Memory B cell (primary cell): ENCODE results near the gene ADCY3.

ENCODE experiments used
- ATAC-seq: fragments of 150-1000 bp; cut with Tn5 transposase; 2 replicates; pipeline ENCODE4 v1.10.0; 2021; ENCODE audit warnings: low read depth, mild to moderate bottlenecking, moderate library complexity
- DNase-seq, 2 donors: peaks; one replicate each; pipeline ENCODE4 v3.0.0; 2022; ENCODE audit warnings: low spot score in 2 of 2
- H3K27ac Mint-ChIP-seq: one replicate; pipeline ENCODE4 v1.8.0; 2022; ENCODE audit warnings: mild to moderate bottlenecking, moderate library complexity, mixed read lengths
- H3K27me3 Mint-ChIP-seq: one replicate; pipeline ENCODE4 v1.8.0; 2022; ENCODE audit warnings: mixed read lengths
- H3K36me3 Mint-ChIP-seq: one replicate; pipeline ENCODE4 v1.8.0; 2022; ENCODE audit warnings: mild to moderate bottlenecking, mixed read lengths
- H3K4me1 Mint-ChIP-seq: one replicate; pipeline ENCODE4 v1.8.0; 2022; ENCODE audit warnings: mixed read lengths
- H3K4me3 Mint-ChIP-seq: one replicate; pipeline ENCODE4 v1.8.0; 2022; ENCODE audit warnings: mild to moderate bottlenecking, moderate library complexity, mixed read lengths
- H3K9me3 Mint-ChIP-seq: one replicate; pipeline ENCODE4 v1.8.0; 2022; ENCODE audit warnings: mixed read lengths

ADCY3 gene

GRCh38 chr2:24870891-24871705 lies 48.9 kb downstream of the ADCY3 start:
- H3K4me3 Mint-ChIP-seq: no peak overlapping the region
- peaks cover 13% of the 10 kb centered on the region for H3K36me3 Mint-ChIP-seq
- no peak for ATAC-seq
- no peak for DNase-seq
- H3K4me1 Mint-ChIP-seq: peaks cover 3% of the 10 kb centered on the region
- H3K27me3 Mint-ChIP-seq: no peaks in the 10 kb centered on the region
- H3K9me3 Mint-ChIP-seq: peaks cover 3% of the 10 kb centered on the region
- peak overlapping the region; percentile 2 for H3K27ac Mint-ChIP-seq

DNA sequence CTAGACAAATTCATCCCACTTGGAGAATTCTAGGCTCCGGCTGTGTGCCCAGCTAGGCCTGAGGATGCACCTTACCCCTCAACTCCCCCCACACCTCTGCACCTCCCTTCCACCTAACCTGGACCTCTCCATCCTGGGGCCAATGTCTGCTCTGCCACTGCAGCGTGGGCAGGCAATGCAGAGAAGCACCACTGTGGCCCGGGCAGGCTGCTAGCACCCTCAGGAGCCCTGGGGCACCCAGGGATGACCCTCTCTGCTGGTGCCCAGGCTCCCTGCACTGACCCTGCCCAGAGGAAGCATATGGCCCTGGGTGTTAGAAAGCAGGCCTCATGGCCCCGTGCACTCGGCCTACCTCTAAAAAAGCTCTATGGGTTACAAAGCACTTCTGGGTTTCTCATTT lies 49.6 kb downstream of the ADCY3 start:
- Mint-ChIP-seq H3K4me3 (no peak overlapping the region), H3K27ac (peak overlapping the region; percentile 2), H3K4me1 (peaks cover 3% of the 10 kb centered on the region), H3K9me3 (peaks cover 3% of the 10 kb centered on the region), H3K36me3 (peaks cover 13% of the 10 kb centered on the region), H3K27me3 (no peaks in the 10 kb centered on the region)
- ATAC-seq: no peak
- no peak for DNase-seq

- Mint-ChIP-seq H3K4me3 (no peak overlapping the region), H3K27me3 (no peaks in the 10 kb centered on the region), H3K27ac (no peak overlapping the region), H3K4me1 (no peaks in the 10 kb centered on the region), H3K9me3 (peaks cover 3% of the 10 kb centered on the region), H3K36me3 (peaks cover 13% of the 10 kb centered on the region)
- DNase-seq (no peak), ATAC-seq (no peak)
Observed at GRCh38 chr2:24866946-24867345, 53.1 kb downstream of the ADCY3 start.

DNA sequence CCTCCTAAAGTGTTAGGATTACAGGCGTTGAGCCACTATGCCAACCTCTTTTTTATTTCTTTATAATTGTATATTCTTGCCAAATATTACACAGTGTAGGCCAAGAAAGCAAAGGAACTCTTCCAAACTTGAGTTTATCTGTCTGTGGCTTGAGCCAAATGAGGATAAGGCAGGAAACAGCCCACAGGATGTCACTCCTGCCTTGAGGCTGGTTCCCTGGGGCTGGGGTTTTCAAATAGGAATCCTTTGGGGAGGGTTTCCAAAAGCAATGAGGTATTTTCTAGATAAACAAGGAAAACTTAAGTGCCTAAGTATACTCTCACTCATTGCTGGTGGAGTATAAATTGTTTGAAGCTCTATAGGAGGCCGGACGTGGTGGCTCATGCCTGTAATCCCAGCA lies 56.4 kb downstream of the ADCY3 start:
- ATAC-seq: no peak
- Mint-ChIP-seq H3K27me3 (no peaks in the 10 kb centered on the region), H3K4me3 (no peak overlapping the region), H3K36me3 (peaks cover 7% of the 10 kb centered on the region), H3K27ac (no peak overlapping the region), H3K9me3 (peaks cover 3% of the 10 kb centered on the region), H3K4me1 (no peaks in the 10 kb centered on the region)
- DNase-seq: no peak

DNA sequence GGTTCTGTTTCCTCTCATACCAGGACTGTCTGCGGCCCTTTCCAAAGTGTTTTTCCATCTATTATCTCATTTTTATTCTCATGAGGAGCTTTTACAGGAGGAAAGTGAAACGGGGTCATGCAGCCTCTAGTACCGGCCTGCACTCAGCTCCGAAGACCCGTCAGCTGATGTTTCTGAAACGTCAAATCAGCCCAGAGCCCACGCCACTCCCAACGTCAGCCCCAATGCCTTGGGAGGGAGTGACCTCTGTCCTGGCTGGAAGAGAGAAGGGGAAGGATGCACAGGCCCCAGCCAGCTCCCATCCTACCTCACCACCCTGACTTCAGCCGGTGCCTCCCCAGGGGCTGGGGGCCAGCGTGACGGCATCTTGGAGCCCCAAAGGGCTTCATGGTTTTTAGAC lies 58.5 kb downstream of the ADCY3 start:
- H3K9me3 Mint-ChIP-seq: no peaks in the 10 kb centered on the region
- no peak for DNase-seq
- peaks cover 2% of the 10 kb centered on the region for H3K36me3 Mint-ChIP-seq
- no peaks in the 10 kb centered on the region for H3K27me3 Mint-ChIP-seq
- no peaks in the 10 kb centered on the region for H3K4me1 Mint-ChIP-seq
- no peak overlapping the region for H3K4me3 Mint-ChIP-seq
- no peak overlapping the region for H3K27ac Mint-ChIP-seq
- no peak for ATAC-seq

DNA sequence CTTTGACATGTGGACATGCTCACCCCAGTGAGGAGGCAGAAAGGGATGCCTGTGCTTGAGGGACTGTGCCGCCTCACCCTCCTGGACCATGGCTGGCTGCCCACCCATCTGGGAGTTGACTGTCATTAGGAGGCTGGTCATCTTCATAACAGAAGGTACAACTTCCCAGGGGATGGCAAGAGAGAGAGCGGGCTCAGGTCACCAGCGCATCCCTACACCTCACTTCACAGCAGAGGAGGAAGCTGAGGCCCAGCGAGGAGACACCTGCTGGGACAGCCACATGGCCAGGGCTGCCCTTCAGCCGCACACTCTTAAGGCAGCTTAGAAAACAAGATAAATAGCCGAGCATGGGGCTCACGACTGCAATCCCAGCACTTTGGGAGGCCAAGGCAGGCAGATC lies 59.4 kb downstream of the ADCY3 start:
- H3K27me3 Mint-ChIP-seq: no peaks in the 10 kb centered on the region
- H3K27ac Mint-ChIP-seq: no peak overlapping the region
- DNase-seq (no peak), ATAC-seq (no peak)
- H3K36me3 Mint-ChIP-seq: peaks cover 5% of the 10 kb centered on the region
- H3K4me3 Mint-ChIP-seq: no peak overlapping the region
- H3K9me3 Mint-ChIP-seq: no peaks in the 10 kb centered on the region
- no peaks in the 10 kb centered on the region for H3K4me1 Mint-ChIP-seq

- no peaks in the 10 kb centered on the region for H3K27me3 Mint-ChIP-seq
- H3K4me1 Mint-ChIP-seq: no peaks in the 10 kb centered on the region
- no peak for DNase-seq
- no peak overlapping the region for H3K4me3 Mint-ChIP-seq
- H3K36me3 Mint-ChIP-seq: peaks cover 7% of the 10 kb centered on the region
- H3K27ac Mint-ChIP-seq: no peak overlapping the region
- ATAC-seq: no peak
- no peaks in the 10 kb centered on the region for H3K9me3 Mint-ChIP-seq
Observed at GRCh38 chr2:24859968-24860600, 60.0 kb downstream of the ADCY3 start.

DNA sequence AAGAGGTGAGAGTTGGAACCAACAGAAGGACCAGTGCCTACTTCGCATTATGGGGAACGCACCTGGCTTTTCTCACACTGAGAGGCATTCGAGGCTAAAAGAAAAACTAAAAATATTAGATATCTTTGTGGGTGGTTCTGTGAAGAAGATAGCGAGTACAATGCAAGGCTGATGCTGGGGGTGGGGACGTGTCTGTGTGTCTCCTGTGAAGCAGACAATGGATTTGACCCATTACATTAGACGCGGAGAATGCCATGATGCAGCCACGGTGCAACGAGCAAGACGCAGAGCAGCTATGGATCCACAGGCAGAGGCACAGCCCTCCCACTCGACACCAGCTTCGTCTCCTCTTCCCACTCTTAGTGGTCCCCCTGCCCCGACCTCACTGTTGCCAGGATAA lies 61.0 kb downstream of the ADCY3 start:
- H3K27me3 Mint-ChIP-seq: no peaks in the 10 kb centered on the region
- ATAC-seq: no peak
- DNase-seq: no peak
- no peak overlapping the region for H3K27ac Mint-ChIP-seq
- H3K36me3 Mint-ChIP-seq: peaks cover 9% of the 10 kb centered on the region
- no peak overlapping the region for H3K4me3 Mint-ChIP-seq
- no peaks in the 10 kb centered on the region for H3K9me3 Mint-ChIP-seq
- no peaks in the 10 kb centered on the region for H3K4me1 Mint-ChIP-seq

- Mint-ChIP-seq H3K9me3 (no peaks in the 10 kb centered on the region), H3K27ac (no peak overlapping the region), H3K4me1 (no peaks in the 10 kb centered on the region), H3K27me3 (no peaks in the 10 kb centered on the region), H3K36me3 (peaks cover 9% of the 10 kb centered on the region), H3K4me3 (no peak overlapping the region)
- DNase-seq (no peak), ATAC-seq (no peak)
Observed at GRCh38 chr2:24857746-24858145, 62.3 kb downstream of the ADCY3 start.

GRCh38 chr2:24856791-24857211 lies 63.2 kb downstream of the ADCY3 start:
- Mint-ChIP-seq H3K27me3 (no peaks in the 10 kb centered on the region), H3K36me3 (peaks cover 10% of the 10 kb centered on the region), H3K4me3 (no peak overlapping the region), H3K4me1 (no peaks in the 10 kb centered on the region), H3K9me3 (no peaks in the 10 kb centered on the region), H3K27ac (no peak overlapping the region)
- no peak for DNase-seq
- ATAC-seq: no peak

DNA sequence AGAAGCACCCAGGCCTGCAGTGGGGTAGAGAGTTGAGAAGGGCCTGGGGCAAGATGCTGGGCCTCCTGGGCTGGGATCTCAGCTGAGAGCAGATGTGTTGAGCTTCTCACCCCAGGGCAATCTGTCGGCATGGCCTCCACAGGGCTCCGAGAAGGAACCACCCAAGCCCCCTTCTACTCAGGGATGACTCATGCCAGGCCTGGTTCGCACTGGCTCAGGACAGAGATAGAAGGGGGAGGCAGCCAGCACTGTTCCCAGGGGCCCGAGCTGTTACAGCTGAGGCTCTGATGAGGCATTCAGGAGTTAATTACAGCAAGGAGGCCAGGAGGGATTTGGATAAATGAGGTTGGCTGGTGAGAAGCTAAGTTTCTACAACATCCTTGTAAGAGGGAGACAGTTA lies 64.3 kb downstream of the ADCY3 start:
- no peaks in the 10 kb centered on the region for H3K27me3 Mint-ChIP-seq
- no peak overlapping the region for H3K4me3 Mint-ChIP-seq
- H3K27ac Mint-ChIP-seq: no peak overlapping the region
- no peaks in the 10 kb centered on the region for H3K4me1 Mint-ChIP-seq
- ATAC-seq (no peak), DNase-seq (no peak)
- no peaks in the 10 kb centered on the region for H3K9me3 Mint-ChIP-seq
- H3K36me3 Mint-ChIP-seq: peaks cover 12% of the 10 kb centered on the region

GRCh38 chr2:24855022-24855622 lies 64.9 kb downstream of the ADCY3 start:
- ATAC-seq: no peak

GRCh38 chr2:24853996-24854395 lies 66.0 kb downstream of the ADCY3 start:
- Mint-ChIP-seq H3K27me3 (no peaks in the 10 kb centered on the region), H3K27ac (no peak overlapping the region), H3K36me3 (peaks cover 21% of the 10 kb centered on the region), H3K4me1 (no peaks in the 10 kb centered on the region), H3K9me3 (no peaks in the 10 kb centered on the region), H3K4me3 (no peak overlapping the region)
- DNase-seq (no peak), ATAC-seq (no peak)

More at GRCh38 chr2:24855022-24855622, 64.9 kb downstream of the ADCY3 start:
- H3K9me3 Mint-ChIP-seq: no peaks in the 10 kb centered on the region
- no peaks in the 10 kb centered on the region for H3K4me1 Mint-ChIP-seq
- H3K4me3 Mint-ChIP-seq: no peak overlapping the region
- no peak overlapping the region for H3K27ac Mint-ChIP-seq
- H3K36me3 Mint-ChIP-seq: peaks cover 17% of the 10 kb centered on the region
- H3K27me3 Mint-ChIP-seq: no peaks in the 10 kb centered on the region
- no peak for DNase-seq

DNA sequence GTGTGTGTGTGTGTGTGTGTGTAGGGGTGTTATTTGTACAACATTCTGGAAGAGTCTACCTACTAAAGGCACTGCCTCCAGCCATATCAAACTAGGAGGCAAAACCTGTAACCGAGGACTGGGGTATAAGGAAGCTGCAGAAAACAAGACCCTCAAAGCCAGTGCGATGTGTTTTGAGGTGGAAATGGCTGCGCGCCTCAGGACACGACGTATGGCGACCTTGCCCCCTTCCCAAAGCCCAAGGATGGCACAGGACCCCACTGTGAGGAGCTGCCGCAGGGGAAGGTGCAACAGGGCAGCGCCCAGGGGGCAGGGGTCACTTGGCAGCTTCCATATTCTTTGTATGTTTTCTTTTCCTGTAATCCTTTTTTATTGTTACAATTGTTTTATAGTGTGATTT lies 67.0 kb downstream of the ADCY3 start:
- Mint-ChIP-seq H3K27ac (no peak overlapping the region), H3K36me3 (peaks cover 21% of the 10 kb centered on the region), H3K4me1 (no peaks in the 10 kb centered on the region), H3K4me3 (no peak overlapping the region), H3K27me3 (no peaks in the 10 kb centered on the region), H3K9me3 (peaks cover 2% of the 10 kb centered on the region)
- ATAC-seq (no peak), DNase-seq (no peak)
